ENCODE results near the gene CRHR2. TPM values are rescaled to one million over a fixed set of nuclear protein-coding genes. Genes with fewer than 3 reads are reported as not detected.

The CRHR2 gene
- total and polyA plus RNA-seq, 2 of the 13 experiments (the other 11 are each of a cell fraction or from before 2014, with no cell fraction given), result not detected

GRCh38 chr7:30713392-30713791 lies 31.1 kb upstream of the CRHR2 start (continued):
- no peak for TF ChIP-seq ZNF142 (CRISPR knock-in tag; IDR thresholded peaks at IDR 0.05)
- no peak for TF ChIP-seq MAFG (CRISPR knock-in tag; IDR thresholded peaks at IDR 0.05)
- TF ChIP-seq SMAD1 (CRISPR knock-in tag; IDR thresholded peaks at IDR 0.05; ENCODE audit: borderline replicate concordance, low read depth), result no peak
- no peak for TF ChIP-seq FOXO1 (CRISPR knock-in tag; IDR thresholded peaks at IDR 0.05)
- TF ChIP-seq ZNF224 (CRISPR knock-in tag; IDR thresholded peaks at IDR 0.05), result no peak
- TF ChIP-seq ZBTB49 (CRISPR knock-in tag; IDR thresholded peaks at IDR 0.05; ENCODE audit: borderline replicate concordance), result no peak
- no peak for TF ChIP-seq ZNF784 (CRISPR knock-in tag; IDR thresholded peaks at IDR 0.05; ENCODE audit: borderline replicate concordance)
